IMR-90 (cell line): Measurements from ENCODE around the gene NKX6-2. TPM values are rescaled to one million over a fixed set of nuclear protein-coding genes. Genes with fewer than 3 reads are reported as not detected.

Experiments
- ATAC-seq: fragments of 200-7000 bp; cut with Tn5 transposase; 2 replicates; pipeline ENCODE4 v1.9.1; 2020; ENCODE audit warnings: low read depth, mild to moderate bottlenecking, moderate library complexity
- BruUV-seq: library from RNA; stranded (reverse); fragments of 400-500 nt; replicated peaks from 2 replicates; lab custom pipeline; 2021; lab: Mats Ljungman, UMichigan
- CTCF ChIA-PET: fragments of 300-600 bp; formaldehyde crosslinking; extraction: SDS; loops from one replicate; lab custom pipeline; 2021; ENCODE audit warnings: antibody characterized with exemption; lab: Yijun Ruan, JAX
- POLR2A ChIA-PET: fragments of 300-600 bp; sonication (Branson Sonifier 250); formaldehyde crosslinking; loops from one replicate; lab custom pipeline; 2022; ENCODE audit warnings: antibody characterized with exemption; ENCODE audit not compliant: unreplicated experiment; lab: Charles Lee
- DNase-seq: peaks from one replicate; pipeline ENCODE4 v3.0.0; 2013
- H2AFZ ChIP-seq: replicated peaks from 2 replicates; pipeline ENCODE3; 2013; ENCODE audit warnings: low read length, mild to moderate bottlenecking; ENCODE audit not compliant: poor library complexity
- H2AK5ac ChIP-seq: 2 replicates; pipeline ENCODE4 v1.6.1; 2013; ENCODE audit warnings: low read depth, low read length, inconsistent platforms
- H2AK9ac ChIP-seq: replicated peaks from 2 replicates; pipeline ENCODE3; 2013; ENCODE audit warnings: mild to moderate bottlenecking, low read depth, low read length, moderate library complexity; ENCODE audit not compliant: poor library complexity
- H2BK120ac ChIP-seq: 2 replicates; pipeline ENCODE4 v1.6.1; 2013; ENCODE audit warnings: low read depth, low read length, inconsistent platforms
- H2BK15ac ChIP-seq: 3 replicates; pipeline ENCODE4 v1.6.1; 2013; ENCODE audit warnings: low read depth, low read length, inconsistent platforms
- H2BK20ac ChIP-seq: 2 replicates; pipeline ENCODE4 v1.6.1; 2013; ENCODE audit warnings: low read depth, mild to moderate bottlenecking, inconsistent platforms, low read length, moderate library complexity
- H2BK5ac ChIP-seq: 2 replicates; pipeline ENCODE4 v1.6.1; 2013; ENCODE audit warnings: mild to moderate bottlenecking, low read depth, low read length, inconsistent platforms; ENCODE audit not compliant: poor library complexity, severe bottlenecking
- H3K14ac ChIP-seq: replicated peaks from 2 replicates; pipeline ENCODE4 v1.6.1; 2013; ENCODE audit warnings: low read depth, low read length, inconsistent platforms
- H3K18ac ChIP-seq: 2 replicates; pipeline ENCODE4 v1.6.1; 2013; ENCODE audit warnings: low read depth, low read length, control low read depth
- H3K23ac ChIP-seq: 2 replicates; pipeline ENCODE4 v1.6.1; 2013; ENCODE audit warnings: low read depth, low read length, inconsistent platforms
- H3K27ac ChIP-seq: 2 replicates; pipeline ENCODE4 v1.5.1; 2013; ENCODE audit warnings: mild to moderate bottlenecking, control low read depth, low read length; ENCODE audit not compliant: insufficient read depth
- H3K27me3 ChIP-seq: 2 replicates; pipeline ENCODE4 v1.6.1; 2013; ENCODE audit warnings: low read length; ENCODE audit not compliant: control insufficient read depth, insufficient read depth
- H3K36me3 ChIP-seq: 2 replicates; pipeline ENCODE4 v1.6.1; 2013; ENCODE audit warnings: low read length, mixed read lengths; ENCODE audit not compliant: control insufficient read depth, insufficient read depth
- H3K4ac ChIP-seq: 2 replicates; pipeline ENCODE4 v1.6.1; 2013; ENCODE audit warnings: low read depth, low read length, inconsistent platforms
- H3K4me1 ChIP-seq: 2 replicates; pipeline ENCODE4 v1.6.1; 2013; ENCODE audit warnings: low read length, mixed read lengths; ENCODE audit not compliant: control insufficient read depth, insufficient read depth
- H3K4me2 ChIP-seq: 2 replicates; pipeline ENCODE4 v1.6.1; 2013; ENCODE audit warnings: low read depth, mild to moderate bottlenecking, control low read depth, low read length, moderate library complexity
- H3K4me3 ChIP-seq: 2 replicates; pipeline ENCODE4 v1.5.1; 2013; ENCODE audit warnings: low read depth, mild to moderate bottlenecking, control low read depth, low read length, moderate library complexity; ENCODE audit not compliant: insufficient read depth
- H3K56ac ChIP-seq: 2 replicates; pipeline ENCODE4 v1.6.1; 2013; ENCODE audit warnings: low read length, inconsistent platforms; ENCODE audit not compliant: insufficient read depth; ENCODE audit errors: extremely low read depth
- H3K79me1 ChIP-seq, 2 experiments: 2 replicates each; pipeline ENCODE4 v1.6.1; 2013; ENCODE audit warnings: low read length in 2 of 2, inconsistent platforms in 1 of 2, low read depth in 1 of 2
- H3K9ac ChIP-seq: 2 replicates; pipeline ENCODE4 v1.6.1; 2013; ENCODE audit warnings: low read depth, low read length, control low read depth
- H3K9me1 ChIP-seq: 2 replicates; pipeline ENCODE4 v1.6.1; 2013; ENCODE audit warnings: low read length, inconsistent platforms; ENCODE audit not compliant: insufficient read depth
- H3K9me3 ChIP-seq: 2 replicates; pipeline ENCODE4 v1.6.1; 2013; ENCODE audit warnings: low read length; ENCODE audit not compliant: control insufficient read depth, insufficient read depth
- H4K20me1 ChIP-seq: 2 replicates; pipeline ENCODE4 v1.6.1; 2013; ENCODE audit warnings: low read length, inconsistent platforms; ENCODE audit not compliant: insufficient read depth
- H4K5ac ChIP-seq: 2 replicates; pipeline ENCODE4 v1.6.1; 2013; ENCODE audit warnings: mild to moderate bottlenecking, low read depth, low read length, control low read depth
- H4K8ac ChIP-seq, 2 experiments: 2 replicates each; pipeline ENCODE4 v1.6.1; 2013; ENCODE audit warnings: low read depth in 2 of 2, low read length in 2 of 2, control low read depth in 1 of 2, inconsistent platforms in 1 of 2
- H4K91ac ChIP-seq: 2 replicates; pipeline ENCODE4 v1.6.1; 2013; ENCODE audit warnings: low read depth, low read length, inconsistent platforms; ENCODE audit not compliant: insufficient read depth
- BHLHE40 ChIP-seq: fragments of 150-350 bp; IDR thresholded peaks from 2 replicates; pipeline ENCODE4 v1.6.1; 2016; ENCODE audit warnings: mild to moderate bottlenecking, low read depth, low read length
- CHD1 ChIP-seq: IDR thresholded peaks from 2 replicates; pipeline ENCODE4 v1.6.1; 2012; ENCODE audit warnings: low read depth, low read length, improper control_type of control experiment
- MXI1 ChIP-seq: IDR thresholded peaks from 2 replicates; pipeline ENCODE4 v1.6.1; 2012; ENCODE audit warnings: low read depth, mild to moderate bottlenecking, low read length, moderate library complexity, borderline replicate concordance
- RFX5 ChIP-seq: IDR thresholded peaks from 2 replicates; pipeline ENCODE4 v1.8.0; 2012; ENCODE audit warnings: low read depth, mild to moderate bottlenecking, low read length, moderate library complexity
- WGBS, 2 experiments: methylation state at CpG; one replicate each; pipeline versions ENCODE4 v1.1.5 to v1.1.7; 2013; ENCODE audit warnings: missing lambda C conversion rate in 2 of 2; ENCODE audit not compliant: insufficient read length in 1 of 2; ENCODE audit errors: extremely low coverage in 2 of 2; 5-methylcytosine and 5-hydroxymethylcytosine counted together
- dilution Hi-C: fragments of 300-500 bp; cut with HindIII; formaldehyde crosslinking; loops from one replicate; pipeline ENCODE4 v1.14.3; 2018; ENCODE audit warnings: low sequenced_read_pairs; ENCODE audit not compliant: unreplicated experiment
- in situ Hi-C: fragments of 300-500 bp; cut with MboI; formaldehyde crosslinking; loops from 3 replicates; pipeline ENCODE4 v1.14.3; 2019; ENCODE audit warnings: low sequenced_read_pairs, inconsistent platforms, mixed read lengths
- intact Hi-C: fragments of 100-400 bp; cut with micrococcal nuclease; formaldehyde crosslinking; loops from 2 replicates; pipeline ENCODE4 v1.10.0; 2022
- polyA plus RNA-seq, 3 experiments: library from polyadenylated mRNA; depleted of rRNA; stranded (reverse); fragments of >200 nt; gene quantifications; 2 replicates each; pipeline ENCODE4 v1.2.3, GENCODE V29; 2012; ENCODE audit warnings: low replicate concordance in 1 of 3
- total RNA-seq: library from RNA; depleted of rRNA; stranded (reverse); fragments of >200 nt; gene quantifications from 2 replicates; pipeline ENCODE4 v1.2.3, GENCODE V29; 2012
- TF ChIP-seq, protein P1 (sequence below): fragments of 150-350 bp; IDR thresholded peaks from 2 replicates; pipeline ENCODE4 v1.6.1; 2017; ENCODE audit warnings: mild to moderate bottlenecking, antibody characterized with exemption, low read length, low read depth

NKX6-2 gene
- total and polyA plus RNA-seq, 2 of the 4 experiments (the other 2 are of a cell fraction): not detected

DNA sequence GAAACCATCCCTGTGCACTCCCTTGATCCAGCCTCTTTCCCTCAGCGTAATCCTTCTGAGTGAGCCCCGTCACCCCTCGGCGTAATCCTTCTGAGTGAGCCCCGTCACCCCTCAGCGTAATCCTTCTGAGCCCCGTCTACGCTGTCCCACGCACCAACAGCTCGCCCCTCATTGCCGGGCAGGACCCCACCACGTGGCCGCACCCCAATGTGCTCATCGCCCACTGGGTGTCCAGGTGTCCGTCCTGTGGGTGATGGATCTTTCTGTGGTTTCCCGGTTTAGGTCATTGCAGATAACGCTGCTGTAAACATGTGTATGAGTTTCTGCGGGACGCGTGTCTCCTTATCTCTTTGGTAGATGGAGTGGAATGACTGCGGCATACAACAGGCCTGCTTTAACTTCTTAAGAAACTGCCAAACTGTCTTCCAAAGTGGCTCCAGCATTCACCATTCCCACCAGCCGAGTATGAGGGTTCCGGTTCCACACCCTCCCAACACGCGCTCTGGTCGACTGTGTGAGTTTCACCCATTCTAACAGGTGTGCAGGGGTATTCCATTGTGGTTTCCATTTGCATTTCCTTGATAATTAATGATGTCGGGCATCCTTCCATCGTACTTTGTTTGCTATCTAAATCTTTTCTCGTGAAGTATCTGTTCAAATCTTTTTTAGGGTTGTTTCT, 42.1 kb upstream of the NKX6-2 start:
- in situ Hi-C loops: no loop called here
- CTCF ChIA-PET: no interaction called here
- no peak for ATAC-seq

More for the DNA sequence above, 42.1 kb upstream of the NKX6-2 start:
- Histone ChIP-seq H3K9me1 (no peaks in the 10 kb centered on the region), H2BK5ac (no peak overlapping the region), H3K36me3 (no peaks in the 10 kb centered on the region), H2AFZ (no peak overlapping the region), H3K23ac (no peak overlapping the region), H4K91ac (no peak overlapping the region), H3K27ac (no peak overlapping the region), H3K56ac (no peak overlapping the region), H2BK120ac (no peak overlapping the region), H4K20me1 (no peaks in the 10 kb centered on the region), H2AK9ac (no peak overlapping the region), H2BK15ac (no peak overlapping the region), H2AK5ac (no peak overlapping the region), H3K9me3 (peaks cover 4% of the 10 kb centered on the region; the same call in 1 of the 2 replicates), H3K4me3 (no peak overlapping the region), H3K14ac (no peak overlapping the region), H2BK20ac (no peak overlapping the region), H3K27me3 (peaks cover 13% of the 10 kb centered on the region), H3K4me1 (no peaks in the 10 kb centered on the region), H4K8ac (no peak overlapping the region), H3K4ac (no peak overlapping the region), H3K18ac (no peak overlapping the region), H3K79me1 (no peaks in the 10 kb centered on the region), H4K5ac (no peak overlapping the region), H3K9ac (no peak overlapping the region), H3K4me2 (no peak overlapping the region)
- intact Hi-C loops (no loop called here), dilution Hi-C loops (no loop called here)
- DNase-seq: no peak
- WGBS, 2 experiments: 86% methylated on average over 11 of the region's 29 CpGs; no CpG with 5 or more reads in 1 of the 2 experiments
- no TSS peak for BruUV-seq
- TF ChIP-seq BHLHE40: no peak
- TF ChIP-seq, protein P1, sequence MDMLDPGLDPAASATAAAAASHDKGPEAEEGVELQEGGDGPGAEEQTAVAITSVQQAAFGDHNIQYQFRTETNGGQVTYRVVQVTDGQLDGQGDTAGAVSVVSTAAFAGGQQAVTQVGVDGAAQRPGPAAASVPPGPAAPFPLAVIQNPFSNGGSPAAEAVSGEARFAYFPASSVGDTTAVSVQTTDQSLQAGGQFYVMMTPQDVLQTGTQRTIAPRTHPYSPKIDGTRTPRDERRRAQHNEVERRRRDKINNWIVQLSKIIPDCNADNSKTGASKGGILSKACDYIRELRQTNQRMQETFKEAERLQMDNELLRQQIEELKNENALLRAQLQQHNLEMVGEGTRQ: no peak
- no peak for TF ChIP-seq RFX5
- TF ChIP-seq MXI1: no peak
- no peak for TF ChIP-seq CHD1
- POLR2A ChIA-PET: no interaction called here
